Stomach smooth muscle (tissue), 2 donors: ENCODE measurements around the gene SLC16A13.
A peak's percentile ranks its signal among the peaks of the same experiment; 100 is the strongest.
"Not testable (repeated sequence)": the region's sequence is repeated elsewhere in the genome, so short reads cannot be mapped to it uniquely, and the experiment has no call there.

Experiments
- H3K27ac ChIP-seq: one replicate; pipeline ENCODE4 v1.7.0; 2013; ENCODE audit warnings: mild to moderate bottlenecking, low read length, inconsistent platforms
- H3K27me3 ChIP-seq, 2 donors: one replicate each; pipeline ENCODE4 v1.7.0; 2013; ENCODE audit warnings: low read length in 2 of 2; ENCODE audit not compliant: insufficient read depth in 2 of 2, control insufficient read depth in 1 of 2
- H3K36me3 ChIP-seq, 2 donors: one replicate each; pipeline ENCODE4 v1.7.0; 2013; ENCODE audit warnings: low read length in 2 of 2; ENCODE audit not compliant: control insufficient read depth in 2 of 2, insufficient read depth in 2 of 2
- H3K4me1 ChIP-seq: one replicate; pipeline ENCODE4 v1.7.0; 2013; ENCODE audit warnings: low read length; ENCODE audit not compliant: control insufficient read depth, insufficient read depth
- H3K4me3 ChIP-seq, 2 donors: one replicate each; pipeline ENCODE4 v1.7.0; 2013; ENCODE audit warnings: low read length in 2 of 2
- H3K9ac ChIP-seq, 2 donors: one replicate each; pipeline ENCODE4 v1.7.0; 2013; ENCODE audit warnings: low read length in 2 of 2, mild to moderate bottlenecking in 1 of 2
- H3K9me3 ChIP-seq, 2 donors: one replicate each; pipeline ENCODE4 v1.7.0; 2013; ENCODE audit warnings: low read length in 2 of 2; ENCODE audit not compliant: control insufficient read depth in 2 of 2
- donor health status: healthy.
- donor health status: Pancreatic carcinoma.

Gene SLC16A13, protein sequence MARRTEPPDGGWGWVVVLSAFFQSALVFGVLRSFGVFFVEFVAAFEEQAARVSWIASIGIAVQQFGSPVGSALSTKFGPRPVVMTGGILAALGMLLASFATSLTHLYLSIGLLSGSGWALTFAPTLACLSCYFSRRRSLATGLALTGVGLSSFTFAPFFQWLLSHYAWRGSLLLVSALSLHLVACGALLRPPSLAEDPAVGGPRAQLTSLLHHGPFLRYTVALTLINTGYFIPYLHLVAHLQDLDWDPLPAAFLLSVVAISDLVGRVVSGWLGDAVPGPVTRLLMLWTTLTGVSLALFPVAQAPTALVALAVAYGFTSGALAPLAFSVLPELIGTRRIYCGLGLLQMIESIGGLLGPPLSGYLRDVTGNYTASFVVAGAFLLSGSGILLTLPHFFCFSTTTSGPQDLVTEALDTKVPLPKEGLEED

DNA sequence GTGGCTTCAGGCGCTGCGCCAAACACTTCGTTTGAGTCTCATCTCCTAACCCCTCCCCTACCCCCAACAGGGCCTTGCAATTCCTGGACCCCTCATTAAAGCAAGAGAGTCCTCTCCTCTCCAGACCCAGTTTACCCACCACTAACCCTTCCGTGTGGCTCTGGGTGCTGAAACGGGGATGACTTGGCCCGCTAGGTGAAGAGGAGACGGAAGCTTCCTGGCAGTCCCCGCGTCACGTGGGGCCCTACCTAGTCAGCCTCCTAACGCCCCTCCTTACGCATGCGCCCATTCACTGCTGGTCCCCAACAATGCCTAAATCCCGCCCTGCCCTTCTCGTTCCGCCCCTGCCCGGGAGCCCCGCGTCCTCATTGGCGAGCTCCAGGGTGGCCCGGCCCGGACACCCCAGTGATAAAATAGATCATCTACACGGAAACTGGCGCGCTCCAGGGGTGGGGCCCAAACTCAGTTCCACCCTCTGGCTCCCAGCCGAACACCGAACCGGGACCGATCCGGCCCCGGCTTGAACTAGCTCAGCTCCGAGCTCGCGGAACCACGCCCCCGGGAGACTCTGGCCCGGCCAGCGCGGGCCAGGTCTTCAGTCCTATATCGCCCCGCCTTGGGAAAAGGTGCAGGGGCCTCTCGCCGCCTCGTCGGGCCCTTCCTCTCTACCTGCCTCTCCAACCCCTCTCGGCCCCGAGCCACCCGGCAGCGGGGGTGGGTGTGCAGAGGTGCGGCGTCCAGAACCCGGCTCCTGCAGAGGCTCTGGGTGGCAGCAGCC lies at the start of gene SLC16A13:
SLC16A13 (plus strand) TSS at position 425 of the 778 bp plus-strand sequence. CDS start 368 bp downstream, outside the sequence.
- H3K36me3 ChIP-seq, result no peaks in the 10 kb centered on the region
- peaks cover 16% of the 10 kb centered on the region for H3K4me1 ChIP-seq
- peak within 1 kb of the TSS; percentile 70 to 72 for H3K4me3 ChIP-seq
- no peaks in the 10 kb centered on the region for H3K9me3 ChIP-seq
- H3K27ac ChIP-seq, result peak within 1 kb of the TSS; percentile 62
- peaks cover 11 to 19% of the 10 kb centered on the region in 2 donors for H3K27me3 ChIP-seq
- H3K9ac ChIP-seq, result peak within 1 kb of the TSS; percentile 54 to 58

DNA sequence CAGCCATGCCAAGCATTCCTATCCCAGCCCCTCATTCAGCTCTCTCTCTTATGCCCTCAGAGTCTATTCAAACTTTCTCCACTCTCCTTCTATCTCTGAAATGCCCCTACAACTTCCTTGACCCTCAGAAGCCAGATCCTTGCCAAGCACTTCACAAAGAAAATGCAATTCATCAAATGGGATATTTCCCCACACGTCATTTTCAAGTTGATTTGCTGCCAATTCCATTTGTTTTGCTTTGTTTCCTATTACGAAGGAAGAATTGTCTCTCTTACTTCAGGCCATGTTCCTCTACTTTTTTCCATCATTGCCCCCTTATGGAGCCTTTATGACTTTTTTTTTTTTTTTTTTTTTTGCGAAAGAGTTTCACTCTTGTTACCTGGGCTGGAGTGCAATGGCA lies 49.1 kb upstream of the SLC16A13 start:
- no peaks in the 10 kb centered on the region for H3K4me1 ChIP-seq
- H3K9me3 ChIP-seq, result no peaks in the 10 kb centered on the region
- no peak overlapping the region for H3K27ac ChIP-seq
- H3K4me3 ChIP-seq, result no peak overlapping the region
- no peaks in the 10 kb centered on the region for H3K27me3 ChIP-seq
- no peaks in the 10 kb centered on the region for H3K36me3 ChIP-seq
- H3K9ac ChIP-seq, result no peak overlapping the region

DNA sequence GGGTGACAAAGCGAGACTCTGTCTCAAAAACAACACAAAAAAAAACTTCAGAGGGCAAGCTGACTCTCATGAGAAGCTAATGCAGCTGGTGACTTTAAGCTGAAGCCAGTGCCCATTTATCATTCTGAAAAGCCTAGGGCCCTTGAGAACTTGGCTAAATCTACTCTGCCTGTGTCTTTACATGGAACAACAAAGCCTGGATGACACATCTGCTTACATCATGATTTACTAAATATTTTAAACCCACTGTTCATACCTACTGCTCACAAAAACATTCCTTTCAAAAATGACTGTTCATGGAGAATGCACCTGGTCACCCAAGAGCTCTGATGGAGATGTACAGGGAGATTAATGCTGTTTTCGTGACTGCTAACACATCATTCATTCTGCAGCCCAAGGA lies 46.0 kb upstream of the SLC16A13 start:
- Histone ChIP-seq H3K9ac (no peak overlapping the region), H3K9me3 (no peaks in the 10 kb centered on the region), H3K27me3 (peaks cover 0 to 1% of the 10 kb centered on the region in 2 donors), H3K4me3 (no peak overlapping the region), H3K27ac (no peak overlapping the region), H3K4me1 (no peaks in the 10 kb centered on the region), H3K36me3 (no peaks in the 10 kb centered on the region)

DNA sequence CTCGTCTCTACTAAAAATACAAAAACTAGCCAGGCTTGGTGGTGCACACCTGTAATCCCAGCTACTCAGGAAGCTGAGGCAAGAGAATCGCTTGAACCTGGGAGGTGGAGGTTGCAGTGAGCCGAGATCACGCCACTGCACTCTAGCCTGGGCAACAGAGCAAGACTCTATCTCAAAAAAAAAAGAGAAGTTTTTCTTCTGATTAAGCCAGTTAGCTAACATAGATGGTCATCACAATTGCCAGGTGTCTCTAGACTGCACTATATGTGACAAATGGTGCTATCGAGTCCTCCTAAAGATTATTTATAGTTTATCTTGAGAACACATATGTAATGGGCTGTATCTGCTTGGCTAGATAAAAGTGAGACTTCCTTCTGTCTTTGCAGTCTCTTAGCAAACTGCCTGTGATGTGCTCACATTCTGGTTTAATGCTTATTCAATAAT lies 42.2 kb upstream of the SLC16A13 start:
- peaks cover 13% of the 10 kb centered on the region for H3K4me1 ChIP-seq
- not testable (repeated sequence) for H3K4me3 ChIP-seq, H3K36me3 ChIP-seq, H3K27ac ChIP-seq, H3K9me3 ChIP-seq, H3K9ac ChIP-seq
- H3K27me3 ChIP-seq, result peaks cover 7 to 11% of the 10 kb centered on the region in 2 donors

DNA sequence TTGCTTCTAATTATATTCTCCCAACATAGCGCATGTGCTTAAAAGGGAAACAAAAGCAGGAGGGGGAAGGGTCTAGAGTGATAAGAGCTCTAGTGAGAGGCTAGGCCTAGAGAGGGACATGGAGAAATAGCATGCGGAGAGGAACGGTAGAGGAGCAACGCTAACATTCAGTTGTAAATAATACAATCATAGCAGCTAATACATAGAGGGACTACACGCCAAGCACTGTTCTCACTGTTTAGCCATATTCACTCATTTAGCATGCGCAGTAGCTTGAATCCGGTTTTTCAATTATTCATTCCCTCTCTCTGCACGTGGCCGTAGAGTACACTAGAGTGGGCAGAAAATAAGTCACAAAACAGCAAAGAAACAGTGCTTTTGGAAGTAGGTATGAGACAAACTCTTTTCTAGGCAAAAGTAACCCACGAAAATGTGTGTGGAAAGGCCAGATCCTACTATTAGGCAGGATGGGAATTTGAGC lies 41.7 kb upstream of the SLC16A13 start:
- Histone ChIP-seq H3K4me1 (peaks cover 13% of the 10 kb centered on the region), H3K27ac (no peak overlapping the region)

DNA sequence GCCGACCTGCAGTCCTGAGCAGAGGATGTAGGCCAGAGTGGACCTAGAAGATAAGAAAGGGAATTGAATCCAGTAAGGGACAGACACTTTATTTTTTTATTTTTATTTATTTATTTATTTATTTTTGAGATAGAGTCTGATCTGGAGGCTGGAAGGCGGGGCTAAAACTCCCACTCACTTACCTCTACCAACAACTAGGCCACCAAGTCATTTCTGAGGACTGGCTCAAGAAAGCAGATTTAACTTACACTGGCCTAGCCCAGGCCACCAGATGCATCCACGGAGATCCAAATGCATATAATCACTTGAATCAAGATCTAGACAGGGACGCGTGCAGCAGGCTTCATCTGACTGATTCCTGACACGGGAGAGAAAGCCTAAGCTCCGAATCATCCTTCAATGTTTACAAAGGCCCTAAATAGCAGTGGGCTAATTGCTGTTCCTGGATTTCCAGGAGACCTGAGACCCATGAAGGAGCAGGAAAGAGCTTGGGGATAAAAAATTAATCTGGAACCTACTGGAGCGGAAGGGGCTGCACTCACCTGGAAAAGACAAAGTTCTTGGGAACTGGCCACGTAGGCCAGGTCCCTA lies 41.1 kb upstream of the SLC16A13 start:
- Histone ChIP-seq H3K4me1 (peaks cover 13% of the 10 kb centered on the region), H3K36me3 (peaks cover 6 to 9% of the 10 kb centered on the region in 2 donors), H3K27ac (no peak overlapping the region), H3K27me3 (peaks cover 7 to 11% of the 10 kb centered on the region in 2 donors), H3K9me3 (no peaks in the 10 kb centered on the region), H3K4me3 (no peak overlapping the region), H3K9ac (no peak overlapping the region)

More for the DNA sequence above, 41.7 kb upstream of the SLC16A13 start:
- H3K27me3 ChIP-seq, result peaks cover 7 to 11% of the 10 kb centered on the region in 2 donors
- H3K36me3 ChIP-seq, result peaks cover 5 to 6% of the 10 kb centered on the region in 2 donors
- no peaks in the 10 kb centered on the region for H3K9me3 ChIP-seq
- H3K4me3 ChIP-seq, result no peak overlapping the region
- no peak overlapping the region for H3K9ac ChIP-seq

DNA sequence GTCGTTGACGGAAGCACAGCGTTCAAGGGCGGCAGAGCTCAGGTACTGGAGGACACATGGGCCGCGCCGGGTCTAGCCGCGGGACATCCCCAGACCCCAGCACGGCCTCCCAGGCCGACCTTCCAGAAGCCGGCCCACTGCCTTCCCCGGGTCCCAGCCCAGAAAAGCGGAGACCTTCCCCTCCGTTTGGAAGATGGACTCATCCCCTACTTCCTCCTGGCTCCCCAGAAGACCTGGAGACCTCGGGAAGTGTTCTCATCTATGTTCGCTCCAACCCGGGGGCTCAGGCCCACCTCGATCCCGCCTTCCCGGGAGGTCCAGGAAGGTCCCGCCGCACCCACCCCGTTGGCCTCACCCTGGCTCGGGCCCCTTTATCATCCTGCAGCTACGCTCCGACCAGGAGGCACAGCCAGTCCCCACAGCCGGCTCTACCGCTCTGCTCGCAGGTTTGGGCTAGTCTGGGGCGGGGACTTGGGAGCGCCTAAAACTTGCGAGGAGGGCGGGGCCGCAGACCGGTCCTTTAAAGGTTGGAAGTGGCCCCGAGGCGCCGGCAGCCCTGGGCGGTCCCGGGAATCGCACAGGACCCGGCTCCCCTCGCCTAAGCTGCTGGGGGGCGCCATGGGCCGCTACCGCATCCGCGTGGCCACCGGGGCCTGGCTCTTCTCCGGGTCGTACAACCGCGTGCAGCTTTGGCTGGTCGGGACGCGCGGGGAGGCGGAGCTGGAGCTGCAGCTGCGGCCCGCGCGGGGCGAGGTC lies 40.1 kb upstream of the SLC16A13 start, which contains the start of gene ALOX12:
ALOX12 (plus strand) TSS at position 550 of the 756 bp plus-strand sequence; CDS start at position 619, 69 bp downstream.
- Histone ChIP-seq H3K27ac (no peak within 1 kb of the TSS), H3K9me3 (no peaks in the 10 kb centered on the region), H3K4me3 (peak within 1 kb of the TSS; percentile 32 to 57), H3K36me3 (peaks cover 11 to 18% of the 10 kb centered on the region in 2 donors), H3K9ac (no peak within 1 kb of the TSS), H3K27me3 (peaks cover 7 to 11% of the 10 kb centered on the region in 2 donors), H3K4me1 (peaks cover 13% of the 10 kb centered on the region)

DNA sequence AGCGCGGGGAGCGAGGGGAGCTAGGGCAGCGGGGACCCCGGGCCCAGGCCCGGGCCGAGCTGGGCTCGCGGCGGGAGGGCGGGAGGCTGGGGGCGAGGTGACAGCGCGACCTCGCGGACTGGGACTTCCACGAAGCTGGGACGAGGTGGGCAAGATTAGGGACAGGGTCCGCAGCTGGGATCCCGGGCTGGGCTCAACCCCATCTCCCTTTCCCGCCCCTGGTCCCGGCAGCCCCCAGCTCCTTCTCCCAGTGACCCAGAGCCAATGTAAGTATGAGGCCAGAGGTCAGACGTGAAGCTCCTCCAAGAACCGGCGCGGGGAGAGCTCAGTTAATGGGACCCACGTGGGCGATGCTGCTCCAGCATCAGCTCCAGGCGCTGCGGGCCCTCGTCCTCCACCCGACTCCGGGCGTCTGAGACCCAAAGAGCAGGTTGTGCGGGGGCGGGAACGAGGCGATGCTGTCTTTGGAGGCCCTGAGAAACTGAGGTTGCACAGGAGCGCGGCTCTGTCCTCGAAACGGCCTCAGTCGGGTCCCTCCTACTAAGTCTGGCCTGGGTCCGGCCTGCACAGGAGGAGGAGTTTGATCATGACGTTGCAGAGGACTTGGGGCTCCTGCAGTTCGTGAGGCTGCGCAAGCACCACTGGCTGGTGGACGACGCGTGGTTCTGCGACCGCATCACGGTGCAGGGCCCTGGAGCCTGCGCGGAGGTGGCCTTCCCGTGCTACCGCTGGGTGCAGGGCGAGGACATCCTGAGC lies 39.4 kb upstream of the SLC16A13 start:
- peaks cover 13% of the 10 kb centered on the region for H3K4me1 ChIP-seq
- H3K36me3 ChIP-seq, result peaks cover 16 to 20% of the 10 kb centered on the region in 2 donors
- no peaks in the 10 kb centered on the region for H3K9me3 ChIP-seq
- peak overlapping the region in 1 of 2 donors; percentile 57 for H3K4me3 ChIP-seq
- peaks cover 7 to 11% of the 10 kb centered on the region in 2 donors for H3K27me3 ChIP-seq
- no peak overlapping the region for H3K27ac ChIP-seq
- no peak overlapping the region for H3K9ac ChIP-seq

DNA sequence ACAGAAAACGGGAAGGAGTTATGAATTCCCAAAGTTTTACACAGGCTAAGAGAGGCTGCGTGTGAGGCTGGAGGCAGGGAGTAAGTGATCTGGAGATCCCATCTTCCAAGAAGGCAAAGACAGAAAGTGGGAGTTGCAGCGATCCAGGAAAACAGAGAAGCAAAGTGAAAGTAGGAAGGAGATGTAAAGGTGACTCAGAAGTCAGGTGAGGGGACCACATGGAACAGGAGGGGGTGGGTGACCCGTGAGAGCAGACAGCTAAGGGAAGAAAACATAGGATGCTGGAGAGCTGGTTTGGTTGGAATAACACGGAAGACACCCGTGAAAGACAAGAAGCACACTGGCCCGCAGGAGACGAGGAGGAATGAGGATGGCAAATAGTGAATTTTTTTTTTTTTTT lies 38.6 kb upstream of the SLC16A13 start:
- no peaks in the 10 kb centered on the region for H3K9me3 ChIP-seq
- peaks cover 23 to 27% of the 10 kb centered on the region in 2 donors for H3K36me3 ChIP-seq
- H3K9ac ChIP-seq, result no peak overlapping the region
- H3K27ac ChIP-seq, result no peak overlapping the region
- peaks cover 13% of the 10 kb centered on the region for H3K4me1 ChIP-seq
- H3K4me3 ChIP-seq, result no peak overlapping the region
- H3K27me3 ChIP-seq, result peaks cover 7 to 11% of the 10 kb centered on the region in 2 donors
